Stomach (tissue), 9 donors: ENCODE results near the gene MYO9A. TPM values are rescaled to one million over a fixed set of nuclear protein-coding genes. Genes with fewer than 3 reads are reported as not detected.
"Not testable (repeated sequence)": the region's sequence is repeated elsewhere in the genome, so short reads cannot be mapped to it uniquely, and the experiment has no call there.

ENCODE experiments used
- DNase-seq, 2 donors: peaks; one replicate each; pipeline versions ENCODE4 v3.0.0 to v3.0.0-alpha.2; 2013 to 2019
- H3K27ac ChIP-seq, 5 donors: fragments of 200-600 bp in 4 of 5; sonication (generic) in 4 of 5; one replicate each; pipeline ENCODE4 v1.5.1; 2013 to 2019; ENCODE audit warnings: mild to moderate bottlenecking in 1 of 5, moderate library complexity in 1 of 5
- H3K27me3 ChIP-seq, 3 donors: fragments of 200-600 bp; sonication (generic); one replicate each; pipeline ENCODE4 v1.5.1; 2017 to 2019; ENCODE audit warnings: mixed run types in 1 of 3
- H3K36me3 ChIP-seq, 4 donors: fragments of 200-600 bp; sonication (generic); 1 replicate in 3 of 4; 2 replicates in 1 of 4; pipeline ENCODE4 v1.5.1; 2016 to 2019
- H3K4me1 ChIP-seq, 4 donors: fragments of 200-600 bp; sonication (generic); one replicate each; pipeline ENCODE4 v1.5.1; 2016 to 2019
- H3K4me3 ChIP-seq, 4 donors: fragments of 200-600 bp; sonication (generic) in 3 of 4; one replicate each; pipeline ENCODE4 v1.5.1; 2016 to 2019; ENCODE audit warnings: mild to moderate bottlenecking in 1 of 4
- H3K9me3 ChIP-seq, 4 donors: fragments of 200-600 bp; sonication (generic); one replicate each; pipeline ENCODE4 v1.5.1; 2016 to 2019
- CTCF ChIP-seq, 7 experiments: fragments of 450-650 bp in 4 of 7; fragments of 200-600 bp in 3 of 7; sonication (generic) in 3 of 7; IDR thresholded peaks; one replicate each; pipeline ENCODE4 v1.5.1; 2016 to 2019; ENCODE audit warnings: antibody characterized with exemption in 7 of 7, control low read depth in 2 of 7, mild to moderate bottlenecking in 1 of 7
- EP300 ChIP-seq: sonication (generic); formaldehyde crosslinking; IDR thresholded peaks from one replicate; pipeline ENCODE4 v1.6.1; 2017; ENCODE audit warnings: antibody characterized with exemption
- POLR2A ChIP-seq, 4 donors: fragments of 450-650 bp; IDR thresholded peaks; one replicate each; pipeline ENCODE4 v1.6.1; 2016; ENCODE audit warnings: antibody characterized with exemption in 4 of 4, control low read depth in 2 of 4, mild to moderate bottlenecking in 1 of 4, moderate library complexity in 1 of 4
- POLR2AphosphoS5 ChIP-seq, 3 donors: sonication (generic); formaldehyde crosslinking; IDR thresholded peaks; one replicate each; pipeline ENCODE4 v1.6.1; 2016; ENCODE audit warnings: antibody characterized with exemption in 3 of 3
- WGBS, 5 donors: extraction: QIAGEN DNeasy Blood & Tissue Kit in 3 of 5; methylation state at CpG; one replicate each; pipeline versions ENCODE4 v1.1.5 to v1.1.7; 2013 to 2018; 5-methylcytosine and 5-hydroxymethylcytosine counted together
- intact Hi-C: fragments of 100-400 bp; cut with DNase I; formaldehyde crosslinking; loops from one replicate; pipeline ENCODE4 v1.15.1; 2023; ENCODE audit warnings: low total_unique reads
- polyA plus RNA-seq, 3 donors: library from polyadenylated mRNA; stranded (reverse); fragments of 200-250 nt; gene quantifications; one replicate each; pipeline ENCODE4 v1.2.3, GENCODE V29; 2013
- total RNA-seq, 5 donors: library from RNA; depleted of rRNA; stranded (reverse); fragments of >200 nt; gene quantifications; one replicate each; pipeline versions ENCODE4 v1.1.0 to v1.2.3, GENCODE V29; 2014 to 2016
- donor health status: healthy with polysubstance abuse.
- donor health status: Bipolar disorder and iron deficiency.
- donor health status: healthy.

The MYO9A gene
- total and polyA plus RNA-seq, 8 donors, result 2.2 to 120 (median 39.0) TPM

GRCh38 chr15:72106068-72106467, 11.9 kb downstream of the MYO9A start:
- intact Hi-C loops, result no loop called here
- H3K9me3 ChIP-seq, result no peaks in the 10 kb centered on the region
- no peaks in the 10 kb centered on the region for H3K27me3 ChIP-seq
- no peaks in the 10 kb centered on the region for H3K36me3 ChIP-seq
- H3K27ac ChIP-seq, result no peak overlapping the region
- TF ChIP-seq CTCF (IDR thresholded peaks at IDR 0.05), result no peak
- no peak for DNase-seq
- peaks cover 4 to 51% (median 26%) of the 10 kb centered on the region in 4 donors for H3K4me1 ChIP-seq
- no peak overlapping the region for H3K4me3 ChIP-seq
- 95 to 100% (median 99%) methylated on average over 2 of the region's 2 CpGs for WGBS, 5 donors

GRCh38 chr15:72105111-72105510, 12.8 kb downstream of the MYO9A start:
- H3K27ac ChIP-seq, result no peak overlapping the region
- H3K9me3 ChIP-seq, result no peaks in the 10 kb centered on the region
- DNase-seq, result no peak
- intact Hi-C loops, result no loop called here
- H3K4me3 ChIP-seq, result no peak overlapping the region
- no peaks in the 10 kb centered on the region for H3K36me3 ChIP-seq
- WGBS, 5 donors, result 93 to 98% (median 96%) methylated on average over 3 of the region's 3 CpGs
- TF ChIP-seq EP300 (no peak), POLR2A (IDR thresholded peaks at IDR 0.05) (no peak), POLR2AphosphoS5 (IDR thresholded peaks at IDR 0.05) (no peak), CTCF (IDR thresholded peaks at IDR 0.05) (no peak)
- peaks cover 4 to 41% (median 21%) of the 10 kb centered on the region in 4 donors for H3K4me1 ChIP-seq
- H3K27me3 ChIP-seq, result no peaks in the 10 kb centered on the region

GRCh38 chr15:72100551-72100950, 17.4 kb downstream of the MYO9A start:
- H3K27ac ChIP-seq, intact Hi-C loops, DNase-seq, H3K4me3 ChIP-seq, H3K27me3 ChIP-seq, H3K36me3 ChIP-seq, H3K9me3 ChIP-seq: not testable (repeated sequence)
- WGBS, 5 donors, result 97 to 100% (median 99%) methylated on average over 12 to 27 of the region's 33 CpGs; no CpG with 5 or more reads in 2 of the 5 donors
- H3K4me1 ChIP-seq, result peaks cover 3 to 23% (median 12%) of the 10 kb centered on the region in 4 donors

GRCh38 chr15:72099155-72099554, 18.8 kb downstream of the MYO9A start:
- H3K9me3 ChIP-seq, result no peaks in the 10 kb centered on the region
- no peak overlapping the region for H3K4me3 ChIP-seq
- no peak overlapping the region for H3K27ac ChIP-seq
- WGBS, 5 donors, result 68 to 96% (median 94%) methylated on average over 4 of the region's 4 CpGs
- no peak for TF ChIP-seq CTCF (IDR thresholded peaks at IDR 0.05)
- TF ChIP-seq POLR2AphosphoS5 (IDR thresholded peaks at IDR 0.05), result no peak
- TF ChIP-seq EP300, result no peak
- no peaks in the 10 kb centered on the region for H3K36me3 ChIP-seq
- no peak for DNase-seq
- H3K4me1 ChIP-seq, result peaks cover 3 to 26% (median 11%) of the 10 kb centered on the region in 4 donors
- no peaks in the 10 kb centered on the region for H3K27me3 ChIP-seq
- intact Hi-C loops, result no loop called here

GRCh38 chr15:72098040-72098439, 19.9 kb downstream of the MYO9A start:
- Histone ChIP-seq H3K9me3 (no peaks in the 10 kb centered on the region), H3K36me3 (no peaks in the 10 kb centered on the region), H3K27me3 (no peaks in the 10 kb centered on the region), H3K4me3 (no peak overlapping the region), H3K4me1 (peaks cover 0 to 15% (median 4%) of the 10 kb centered on the region in 4 donors), H3K27ac (no peak overlapping the region)
- no peak for TF ChIP-seq POLR2AphosphoS5 (IDR thresholded peaks at IDR 0.05)
- TF ChIP-seq CTCF (IDR thresholded peaks at IDR 0.05), result no peak
- TF ChIP-seq POLR2A (IDR thresholded peaks at IDR 0.05), result no peak
- TF ChIP-seq EP300, result no peak
- DNase-seq, result no peak
- intact Hi-C loops, result no loop called here
